ENCODE data around the gene LGALS7.

The LGALS7 gene

DNA sequence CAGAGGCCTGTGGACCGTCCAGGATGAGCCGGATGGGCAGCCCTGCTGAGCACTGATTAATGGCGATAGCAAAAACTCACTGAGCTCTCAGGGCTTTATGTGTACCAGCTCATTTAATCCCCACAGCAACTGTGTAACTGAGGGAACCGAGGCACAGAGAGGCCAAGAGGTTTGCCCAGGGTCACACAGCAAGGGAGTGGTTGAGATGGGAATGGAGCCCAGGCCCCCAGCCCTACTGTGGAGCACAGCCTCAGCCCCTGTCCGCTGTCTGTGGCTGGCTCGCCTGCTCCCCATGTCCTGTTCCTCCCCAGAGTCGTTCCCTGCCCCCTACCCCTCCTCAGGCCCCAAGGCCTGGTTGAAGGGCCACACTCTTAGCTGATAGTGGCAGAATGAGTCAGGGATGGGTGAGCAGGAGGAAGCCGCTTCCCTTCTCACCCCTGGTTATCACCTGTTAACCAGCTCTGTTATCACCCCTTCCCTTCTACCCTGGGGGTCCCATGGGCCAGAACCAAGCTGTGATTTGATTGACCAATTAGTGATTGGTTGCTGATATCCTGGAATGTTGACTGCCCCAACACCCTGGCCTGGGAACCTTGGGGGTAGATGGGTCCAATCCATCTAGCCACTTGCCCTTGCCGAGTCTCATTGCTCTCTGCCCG lies 50.2 kb downstream of the LGALS7 start:
- DNase-seq (ENCODE audit: low read depth), result no peak
- TF ChIP-seq, protein P1, sequence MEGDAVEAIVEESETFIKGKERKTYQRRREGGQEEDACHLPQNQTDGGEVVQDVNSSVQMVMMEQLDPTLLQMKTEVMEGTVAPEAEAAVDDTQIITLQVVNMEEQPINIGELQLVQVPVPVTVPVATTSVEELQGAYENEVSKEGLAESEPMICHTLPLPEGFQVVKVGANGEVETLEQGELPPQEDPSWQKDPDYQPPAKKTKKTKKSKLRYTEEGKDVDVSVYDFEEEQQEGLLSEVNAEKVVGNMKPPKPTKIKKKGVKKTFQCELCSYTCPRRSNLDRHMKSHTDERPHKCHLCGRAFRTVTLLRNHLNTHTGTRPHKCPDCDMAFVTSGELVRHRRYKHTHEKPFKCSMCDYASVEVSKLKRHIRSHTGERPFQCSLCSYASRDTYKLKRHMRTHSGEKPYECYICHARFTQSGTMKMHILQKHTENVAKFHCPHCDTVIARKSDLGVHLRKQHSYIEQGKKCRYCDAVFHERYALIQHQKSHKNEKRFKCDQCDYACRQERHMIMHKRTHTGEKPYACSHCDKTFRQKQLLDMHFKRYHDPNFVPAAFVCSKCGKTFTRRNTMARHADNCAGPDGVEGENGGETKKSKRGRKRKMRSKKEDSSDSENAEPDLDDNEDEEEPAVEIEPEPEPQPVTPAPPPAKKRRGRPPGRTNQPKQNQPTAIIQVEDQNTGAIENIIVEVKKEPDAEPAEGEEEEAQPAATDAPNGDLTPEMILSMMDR (conservative IDR thresholded peaks at IDR 0.05; ENCODE audit: control insufficient read depth, insufficient read depth, low read depth, low read length), result no peak
- no peak overlapping the region for H3K4me3 ChIP-seq (ENCODE audit: control insufficient read depth, low read depth, low read length)

DNA sequence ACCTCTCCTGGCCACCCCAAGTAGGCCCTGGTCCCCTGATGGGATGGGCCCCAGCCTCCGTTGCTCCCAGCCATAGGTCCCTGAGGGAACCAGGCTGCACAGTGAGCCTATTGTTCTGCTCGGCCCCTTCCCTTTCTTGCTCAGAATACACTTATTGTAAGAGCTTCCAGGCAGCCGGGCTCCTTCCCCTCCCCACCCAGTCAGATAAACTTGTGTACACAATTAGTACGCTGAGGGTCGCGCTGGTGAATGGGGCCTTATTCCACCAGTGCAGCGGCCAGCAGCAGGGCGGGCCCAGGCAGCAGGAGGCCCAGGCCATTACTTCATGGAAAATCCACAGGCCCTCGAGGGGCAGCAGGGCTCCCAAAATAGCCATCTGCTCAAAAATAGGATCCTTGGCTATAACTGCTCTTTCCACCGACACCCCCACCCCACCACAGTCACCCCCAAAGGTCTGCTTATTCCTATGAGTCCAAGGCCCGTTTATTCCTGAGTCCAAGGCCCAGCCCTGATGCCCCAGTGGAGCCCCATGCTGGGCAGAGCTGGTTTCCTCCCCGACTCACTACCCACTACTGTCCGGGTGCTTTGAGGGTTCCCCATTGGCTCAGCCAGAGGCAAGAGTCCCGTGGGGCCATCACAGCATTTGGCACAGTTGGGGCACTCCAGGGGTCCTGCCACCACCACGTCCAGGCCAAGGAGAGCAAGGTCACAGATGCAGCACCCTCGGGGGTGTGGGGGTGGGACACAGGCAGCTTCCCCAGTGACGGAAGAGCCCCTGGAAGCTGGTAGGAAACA lies 51.1 kb downstream of the LGALS7 start:
- TF ChIP-seq, protein P1 (conservative IDR thresholded peaks at IDR 0.05; ENCODE audit: control insufficient read depth, insufficient read depth, low read depth, low read length), result no peak
- no peak overlapping the region for H3K4me3 ChIP-seq (ENCODE audit: control insufficient read depth, low read depth, low read length)
- no peak for DNase-seq (ENCODE audit: low read depth)

DNA sequence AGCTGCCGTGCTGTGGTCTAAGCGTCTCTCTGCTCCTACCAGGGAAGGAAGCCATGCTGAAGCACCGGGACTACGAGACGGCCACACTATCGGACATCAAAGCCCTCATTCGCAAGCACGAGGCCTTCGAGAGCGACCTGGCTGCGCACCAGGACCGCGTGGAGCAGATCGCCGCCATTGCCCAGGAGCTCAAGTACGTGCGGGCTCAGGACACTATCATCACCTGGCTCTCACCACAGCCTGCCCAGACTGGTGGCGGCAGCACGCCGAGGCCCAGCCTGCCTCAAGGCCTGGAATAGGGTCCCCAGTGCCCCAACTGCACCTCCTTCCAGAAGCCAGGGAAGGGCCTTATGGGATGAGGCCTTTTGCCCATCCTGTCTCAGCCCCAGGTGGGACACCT lies 51.8 kb downstream of the LGALS7 start:
- TF ChIP-seq, protein P1 (conservative IDR thresholded peaks at IDR 0.05; ENCODE audit: control insufficient read depth, insufficient read depth, low read depth, low read length), result no peak
- no peak for DNase-seq (ENCODE audit: low read depth)

More for the DNA sequence above, 51.8 kb downstream of the LGALS7 start:
- H3K4me3 ChIP-seq (ENCODE audit: control insufficient read depth, low read depth, low read length), result no peak overlapping the region

All from fibroblast of mammary gland (primary cell).